ENCODE measurements around the gene NPPB.

The NPPB gene

GRCh38 chr1:11838349-11839272, 20.1 kb downstream of the NPPB start:
- TF ChIP-seq CTCF (IDR thresholded peaks at IDR 0.05; ENCODE audit: low read depth, low read length): peak; percentile 99
- peak; percentile 67 for DNase-seq
- Histone ChIP-seq H3K36me3 (peaks cover 85% of the 10 kb centered on the region), H3K27ac (no peak overlapping the region), H3K27me3 (ENCODE audit: insufficient read depth, low read depth, severe bottlenecking) (no peaks in the 10 kb centered on the region), H3K9me3 (ENCODE audit: severe bottlenecking) (no peaks in the 10 kb centered on the region), H3K4me3 (ENCODE audit: low read depth, low read length) (no peak overlapping the region)

- TF ChIP-seq CTCF (IDR thresholded peaks at IDR 0.05; ENCODE audit: low read depth, low read length): no peak
- H3K4me3 ChIP-seq (ENCODE audit: low read depth, low read length): no peak overlapping the region
- H3K27ac ChIP-seq: no peak overlapping the region
- H3K27me3 ChIP-seq (ENCODE audit: insufficient read depth, low read depth, severe bottlenecking): no peaks in the 10 kb centered on the region
- H3K36me3 ChIP-seq: peaks cover 87% of the 10 kb centered on the region
- DNase-seq: no peak
- no peaks in the 10 kb centered on the region for H3K9me3 ChIP-seq (ENCODE audit: severe bottlenecking)
Observed at GRCh38 chr1:11837767-11838348, 20.9 kb downstream of the NPPB start.

GRCh38 chr1:11836955-11837766, 21.6 kb downstream of the NPPB start:
- Histone ChIP-seq H3K4me3 (ENCODE audit: low read depth, low read length) (no peak overlapping the region), H3K27ac (no peak overlapping the region), H3K9me3 (ENCODE audit: severe bottlenecking) (no peaks in the 10 kb centered on the region), H3K27me3 (ENCODE audit: insufficient read depth, low read depth, severe bottlenecking) (no peaks in the 10 kb centered on the region), H3K36me3 (peaks cover 84% of the 10 kb centered on the region)
- no peak for TF ChIP-seq CTCF (IDR thresholded peaks at IDR 0.05; ENCODE audit: low read depth, low read length)
- DNase-seq: no peak

- Histone ChIP-seq H3K9me3 (ENCODE audit: severe bottlenecking) (no peaks in the 10 kb centered on the region), H3K27me3 (ENCODE audit: insufficient read depth, low read depth, severe bottlenecking) (no peaks in the 10 kb centered on the region), H3K4me3 (ENCODE audit: low read depth, low read length) (no peak overlapping the region), H3K36me3 (peaks cover 80% of the 10 kb centered on the region), H3K27ac (no peak overlapping the region)
- TF ChIP-seq CTCF (IDR thresholded peaks at IDR 0.05; ENCODE audit: low read depth, low read length): no peak
- DNase-seq: no peak
Observed at GRCh38 chr1:11835441-11836225, 23.1 kb downstream of the NPPB start.

GRCh38 chr1:11833900-11834299, 24.8 kb downstream of the NPPB start:
- Histone ChIP-seq H3K27ac (no peak overlapping the region), H3K4me3 (ENCODE audit: low read depth, low read length) (no peak overlapping the region), H3K9me3 (ENCODE audit: severe bottlenecking) (no peaks in the 10 kb centered on the region), H3K36me3 (peaks cover 75% of the 10 kb centered on the region), H3K27me3 (ENCODE audit: insufficient read depth, low read depth, severe bottlenecking) (no peaks in the 10 kb centered on the region)
- TF ChIP-seq CTCF (IDR thresholded peaks at IDR 0.05; ENCODE audit: low read depth, low read length): no peak
- no peak for DNase-seq

Data from WERI-Rb-1 (cell line).